ENCODE data around the gene NEO1.

NEO1 gene

DNA sequence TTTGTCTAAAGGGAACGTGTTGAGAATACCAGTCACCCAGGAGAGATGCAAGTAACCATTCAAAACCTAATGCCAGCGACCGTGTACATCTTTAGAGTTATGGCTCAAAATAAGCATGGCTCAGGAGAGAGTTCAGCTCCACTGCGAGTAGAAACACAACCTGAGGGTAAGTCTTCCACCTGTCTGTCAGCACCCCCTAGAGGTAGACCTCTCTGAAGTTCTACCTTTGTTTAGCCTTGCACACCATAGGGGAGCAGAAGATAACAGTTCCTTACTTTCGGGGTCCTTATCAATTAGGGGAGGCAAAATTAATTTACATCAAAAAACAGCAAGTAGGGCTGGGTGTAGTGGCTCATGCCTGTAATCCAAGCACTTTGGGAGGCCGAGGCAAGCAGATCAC, 192.1 kb downstream of the NEO1 start:
- in situ Hi-C loops (cut with MboI; ENCODE audit: low pct_unique_long_range_greater_than_20kb, low sequenced_read_pairs, unreplicated experiment), result loop anchor here (25.0 kb wide), 1 partner anchor 532 kb away; no protein-coding TSS in a partner anchor
- peak; percentile 18 for DNase-seq (ENCODE audit: low spot score)
- TF ChIP-seq, protein P1, sequence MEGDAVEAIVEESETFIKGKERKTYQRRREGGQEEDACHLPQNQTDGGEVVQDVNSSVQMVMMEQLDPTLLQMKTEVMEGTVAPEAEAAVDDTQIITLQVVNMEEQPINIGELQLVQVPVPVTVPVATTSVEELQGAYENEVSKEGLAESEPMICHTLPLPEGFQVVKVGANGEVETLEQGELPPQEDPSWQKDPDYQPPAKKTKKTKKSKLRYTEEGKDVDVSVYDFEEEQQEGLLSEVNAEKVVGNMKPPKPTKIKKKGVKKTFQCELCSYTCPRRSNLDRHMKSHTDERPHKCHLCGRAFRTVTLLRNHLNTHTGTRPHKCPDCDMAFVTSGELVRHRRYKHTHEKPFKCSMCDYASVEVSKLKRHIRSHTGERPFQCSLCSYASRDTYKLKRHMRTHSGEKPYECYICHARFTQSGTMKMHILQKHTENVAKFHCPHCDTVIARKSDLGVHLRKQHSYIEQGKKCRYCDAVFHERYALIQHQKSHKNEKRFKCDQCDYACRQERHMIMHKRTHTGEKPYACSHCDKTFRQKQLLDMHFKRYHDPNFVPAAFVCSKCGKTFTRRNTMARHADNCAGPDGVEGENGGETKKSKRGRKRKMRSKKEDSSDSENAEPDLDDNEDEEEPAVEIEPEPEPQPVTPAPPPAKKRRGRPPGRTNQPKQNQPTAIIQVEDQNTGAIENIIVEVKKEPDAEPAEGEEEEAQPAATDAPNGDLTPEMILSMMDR (IDR thresholded peaks at IDR 0.05; ENCODE audit: extremely low read depth, insufficient read depth, missing control alignments), result peak; percentile 58

DNA sequence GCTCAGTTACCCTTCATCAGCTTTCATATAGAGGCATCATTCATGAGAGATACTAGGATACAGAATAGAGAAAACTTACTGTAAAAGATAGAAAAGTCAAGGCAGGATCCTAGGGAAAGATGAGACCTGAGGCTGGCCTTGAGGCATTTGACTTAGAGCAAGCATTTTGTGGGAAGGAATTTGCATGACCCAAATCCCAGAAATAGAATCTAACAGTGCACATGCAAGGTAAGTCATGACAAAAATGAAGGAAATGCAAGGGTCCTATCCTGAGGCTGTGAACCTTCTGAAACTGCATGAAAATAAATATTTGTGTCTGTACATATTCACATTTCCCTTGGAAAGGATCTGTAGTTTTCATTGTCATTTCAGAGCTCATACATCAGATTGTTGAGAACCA, 194.2 kb downstream of the NEO1 start:
- in situ Hi-C loops (cut with MboI; ENCODE audit: low pct_unique_long_range_greater_than_20kb, low sequenced_read_pairs, unreplicated experiment), result loop anchor here (25.0 kb wide), 1 partner anchor 534 kb away; no protein-coding TSS in a partner anchor
- TF ChIP-seq, protein P1 (IDR thresholded peaks at IDR 0.05; ENCODE audit: extremely low read depth, insufficient read depth, missing control alignments), result no peak
- no peak for DNase-seq (ENCODE audit: low spot score)

DNA sequence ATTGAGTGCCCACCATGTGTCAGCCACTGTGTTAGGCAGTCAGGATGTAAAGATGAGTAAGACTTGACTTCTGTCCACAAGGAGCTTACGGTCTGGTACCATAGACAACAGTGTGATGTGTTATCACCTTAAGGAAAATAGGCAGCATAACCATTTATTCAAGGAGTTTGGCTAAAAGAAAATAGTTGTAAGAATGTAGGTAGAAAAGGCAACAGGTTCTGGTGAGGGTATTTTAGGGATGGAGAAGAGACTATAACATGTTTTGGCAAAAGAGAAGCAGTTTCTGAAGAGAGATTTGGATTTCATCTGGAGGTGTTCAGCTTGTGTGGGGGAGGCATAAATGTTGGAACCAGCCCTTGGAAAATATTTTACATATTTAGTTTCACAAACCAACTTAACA, 194.6 kb downstream of the NEO1 start:
- no peak for DNase-seq (ENCODE audit: low spot score)
- in situ Hi-C loops (cut with MboI; ENCODE audit: low pct_unique_long_range_greater_than_20kb, low sequenced_read_pairs, unreplicated experiment), result loop anchor here (25.0 kb wide), 1 partner anchor 535 kb away; no protein-coding TSS in a partner anchor
- TF ChIP-seq, protein P1 (IDR thresholded peaks at IDR 0.05; ENCODE audit: extremely low read depth, insufficient read depth, missing control alignments), result no peak

DNA sequence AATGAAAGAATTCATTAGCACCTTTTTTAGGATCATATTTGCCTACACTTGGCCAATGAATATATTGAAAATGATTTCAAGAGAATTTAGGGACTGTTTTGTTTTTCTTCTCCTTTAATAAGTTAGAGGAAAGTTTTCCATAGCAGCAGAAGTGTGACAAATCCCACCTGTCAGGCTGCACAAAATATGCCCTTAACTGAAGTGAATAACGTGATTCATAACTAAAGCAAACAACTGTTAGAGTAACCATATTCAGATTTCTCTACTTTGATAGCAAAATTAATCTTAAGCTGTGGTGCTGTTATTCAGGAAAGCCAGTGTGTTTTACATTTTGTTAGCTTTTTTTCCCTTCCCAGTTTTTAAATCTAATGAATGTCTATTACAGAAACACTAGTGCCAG, 195.1 kb downstream of the NEO1 start:
- DNase-seq (ENCODE audit: low spot score), result no peak
- in situ Hi-C loops (cut with MboI; ENCODE audit: low pct_unique_long_range_greater_than_20kb, low sequenced_read_pairs, unreplicated experiment), result loop anchor here (25.0 kb wide), 1 partner anchor 535 kb away; no protein-coding TSS in a partner anchor
- TF ChIP-seq, protein P1 (IDR thresholded peaks at IDR 0.05; ENCODE audit: extremely low read depth, insufficient read depth, missing control alignments), result no peak

DNA sequence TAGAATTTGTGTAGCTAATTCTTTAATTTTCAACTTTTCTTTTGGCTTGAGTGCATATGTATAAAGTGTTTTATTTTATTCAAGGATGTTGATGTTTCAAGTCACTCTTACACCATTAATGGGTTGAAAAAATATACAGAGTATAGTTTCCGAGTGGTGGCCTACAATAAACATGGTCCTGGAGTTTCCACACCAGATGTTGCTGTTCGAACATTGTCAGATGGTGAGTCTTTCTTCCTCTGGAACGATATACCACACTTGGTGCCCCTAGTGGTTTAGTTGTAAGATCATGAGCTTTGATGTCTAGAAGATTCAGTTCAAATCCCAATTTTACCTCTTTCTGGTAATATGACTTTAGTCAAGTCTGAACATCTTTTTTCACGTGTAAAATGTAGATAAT, 197.2 kb downstream of the NEO1 start:
- no peak for DNase-seq (ENCODE audit: low spot score)
- in situ Hi-C loops (cut with MboI; ENCODE audit: low pct_unique_long_range_greater_than_20kb, low sequenced_read_pairs, unreplicated experiment), result loop anchor here (25.0 kb wide), 1 partner anchor 537 kb away; no protein-coding TSS in a partner anchor
- TF ChIP-seq, protein P1 (IDR thresholded peaks at IDR 0.05; ENCODE audit: extremely low read depth, insufficient read depth, missing control alignments), result no peak

DNA sequence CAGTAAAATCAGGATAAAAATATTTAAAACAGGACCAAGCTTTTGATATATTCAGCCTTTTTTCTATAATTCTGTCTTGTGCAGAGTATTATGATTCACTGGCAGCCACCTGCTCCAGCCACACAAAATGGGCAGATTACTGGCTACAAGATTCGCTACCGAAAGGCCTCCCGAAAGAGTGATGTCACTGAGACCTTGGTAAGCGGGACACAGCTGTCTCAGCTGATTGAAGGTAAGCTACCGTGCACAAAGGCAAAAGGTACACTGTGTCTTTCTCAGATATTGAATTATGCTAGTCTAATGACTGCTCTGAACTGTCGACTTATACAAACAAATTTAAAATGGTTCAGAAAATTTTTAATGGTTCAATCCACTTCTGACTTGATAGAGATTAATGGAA, 202.3 kb downstream of the NEO1 start:
- in situ Hi-C loops (cut with MboI; ENCODE audit: low pct_unique_long_range_greater_than_20kb, low sequenced_read_pairs, unreplicated experiment), result no loop called here
- TF ChIP-seq, protein P1 (IDR thresholded peaks at IDR 0.05; ENCODE audit: extremely low read depth, insufficient read depth, missing control alignments), result no peak
- DNase-seq (ENCODE audit: low spot score), result no peak
